ENCODE measurements around the gene HPGD. TPM values are rescaled to one million over a fixed set of nuclear protein-coding genes. Genes with fewer than 3 reads are reported as not detected.

HPGD gene
- total and polyA plus RNA-seq, 2 of the 8 experiments (the other 6 are each of a cell fraction or from before 2014, with no cell fraction given): 1.1 to 1.3 TPM

- Histone ChIP-seq H4K5ac (ENCODE audit: insufficient read length, low read depth, low read length) (no peak overlapping the region), H4K91ac (replicated peaks; ENCODE audit: insufficient read length, low read length) (no peak overlapping the region), H3K4me3 (ENCODE audit: extremely low read depth in 1 of 4, insufficient read depth in 2 of 4, low read depth in 3 of 4, low read length in 4 of 4) (no peak overlapping the region), H3K4ac (replicated peaks; ENCODE audit: insufficient read length, low read depth, low read length) (no peak overlapping the region), H3K27me3 (replicated peaks in 1 of 4; ENCODE audit: control insufficient read depth in 3 of 4, extremely low read depth in 1 of 4, insufficient read depth in 3 of 4, low read length in 3 of 4) (no peaks in the 10 kb centered on the region), H3K4me1 (replicated peaks in 1 of 4; ENCODE audit: control insufficient read depth in 3 of 4, insufficient read depth in 4 of 4, low read length in 3 of 4) (no peaks in the 10 kb centered on the region), H2BK120ac (replicated peaks; ENCODE audit: low read depth, low read length) (no peak overlapping the region), H3K79me1 (ENCODE audit: low read depth, low read length) (no peaks in the 10 kb centered on the region), H2AFZ (ENCODE audit: low read length) (no peak overlapping the region), H3K23ac (ENCODE audit: insufficient read length) (no peak overlapping the region), H2AK5ac (ENCODE audit: low read depth, low read length) (no peak overlapping the region), H3K56ac (replicated peaks; ENCODE audit: insufficient read length, low read depth, low read length) (no peak overlapping the region), H3K4me2 (ENCODE audit: insufficient read depth in 1 of 2, low read depth in 2 of 2, low read length in 2 of 2) (no peak overlapping the region), H2BK5ac (ENCODE audit: low read depth, low read length) (no peak overlapping the region), H2BK20ac (ENCODE audit: low read length) (no peak overlapping the region), H3K9ac (replicated peaks in 1 of 4; ENCODE audit: extremely low read depth in 1 of 4, low read depth in 3 of 4, low read length in 3 of 4) (no peak overlapping the region), H3K14ac (ENCODE audit: insufficient read length) (no peak overlapping the region), H3K79me2 (ENCODE audit: control insufficient read depth in 1 of 2, insufficient read depth in 2 of 2, low read length in 2 of 2) (no peaks in the 10 kb centered on the region), H3K18ac (ENCODE audit: extremely low read depth, low read length) (no peak overlapping the region), H3K36me3 (ENCODE audit: control insufficient read depth in 2 of 4, insufficient read depth in 4 of 4, low read length in 3 of 4) (no peaks in the 10 kb centered on the region), H2BK12ac (ENCODE audit: low read depth, low read length) (no peak overlapping the region), H4K8ac (ENCODE audit: extremely low read depth, insufficient read depth, low read length) (no peak overlapping the region), H2BK15ac (ENCODE audit: low read length) (no peak overlapping the region), H3K27ac (ENCODE audit: low read depth, low read length) (no peak overlapping the region), H3K9me3 (ENCODE audit: insufficient read depth in 2 of 2, low read depth in 1 of 2, low read length in 1 of 2) (no peaks in the 10 kb centered on the region), H4K20me1 (replicated peaks in 1 of 2; ENCODE audit: control insufficient read depth in 1 of 2, insufficient read depth in 2 of 2, low read length in 2 of 2) (no peaks in the 10 kb centered on the region), H3K23me2 (ENCODE audit: low read depth, low read length) (no peaks in the 10 kb centered on the region)
- TF ChIP-seq ZNF274 (IDR thresholded peaks at IDR 0.05; ENCODE audit: borderline replicate concordance, extremely low read depth, low read length) (no peak), GTF2F1 (IDR thresholded peaks at IDR 0.05; ENCODE audit: borderline replicate concordance, low read depth, low read length) (no peak), POLR2A (IDR thresholded peaks at IDR 0.05; ENCODE audit: control extremely low read depth in 1 of 2, low read depth in 2 of 2, low read length in 2 of 2) (no peak), JUND (IDR thresholded peaks at IDR 0.05; ENCODE audit: low read length) (no peak), RXRA (IDR thresholded peaks at IDR 0.05; ENCODE audit: insufficient read depth, low read depth, low read length) (no peak), HDAC2 (IDR thresholded peaks at IDR 0.05; ENCODE audit: borderline replicate concordance in 1 of 2, low read depth in 2 of 2, low read length in 2 of 2) (no peak), RBBP5 (IDR thresholded peaks at IDR 0.05; ENCODE audit: borderline replicate concordance, low read depth, low read length) (no peak), TAF1 (IDR thresholded peaks at IDR 0.05; ENCODE audit: low read depth, low read length) (no peak), KDM4A (IDR thresholded peaks at IDR 0.05; ENCODE audit: low read depth, low read length, severe bottlenecking) (no peak), TCF12 (IDR thresholded peaks at IDR 0.05; ENCODE audit: low read depth, low read length) (no peak), POLR2AphosphoS5 (IDR thresholded peaks at IDR 0.05; ENCODE audit: low read depth, low read length) (no peak), KDM5A (IDR thresholded peaks at IDR 0.05; ENCODE audit: low read length) (no peak), EGR1 (IDR thresholded peaks at IDR 0.05; ENCODE audit: borderline replicate concordance, low read depth, low read length) (no peak), CTBP2 (IDR thresholded peaks at IDR 0.05; ENCODE audit: borderline replicate concordance, insufficient read depth, insufficient read length, low read length) (no peak)
- FAIRE-seq (no peak), DNase-seq (ENCODE audit: low read depth in 1 of 2, low spot score in 2 of 2) (no peak)
- ChIA-PET CTCF (ENCODE audit: partially characterized antibody) (interaction anchor here (0.6 to 1.8 kb wide), 3 partner anchors 9 to 39 kb away, joined by 3 to 5 read pairs (median 4); no protein-coding TSS in a partner anchor), POLR2A (ENCODE audit: partially characterized antibody) (no interaction called here)
- WGBS, 2 experiments (ENCODE audit: extremely low coverage in 1 of 2, insufficient coverage in 1 of 2, insufficient read length in 1 of 2, insufficient replicate concordance in 2 of 2, low coverage in 1 of 2, low lambda C conversion rate in 2 of 2, missing lambda C conversion rate in 1 of 2): 94% methylated on average over 3 of the region's 3 CpGs; no CpG with 5 or more reads in 1 of the 2 experiments
Measured at GRCh38 chr4:174483792-174484191, 38.5 kb downstream of the HPGD start.
